ENCODE results near the gene FOXO3. TPM values are rescaled to one million over a fixed set of nuclear protein-coding genes. Genes with fewer than 3 reads are reported as not detected.

Gene FOXO3
- total and polyA plus RNA-seq, 3 donors from 2014 or later: 27.5 to 112 (median 81.5) TPM

DNA sequence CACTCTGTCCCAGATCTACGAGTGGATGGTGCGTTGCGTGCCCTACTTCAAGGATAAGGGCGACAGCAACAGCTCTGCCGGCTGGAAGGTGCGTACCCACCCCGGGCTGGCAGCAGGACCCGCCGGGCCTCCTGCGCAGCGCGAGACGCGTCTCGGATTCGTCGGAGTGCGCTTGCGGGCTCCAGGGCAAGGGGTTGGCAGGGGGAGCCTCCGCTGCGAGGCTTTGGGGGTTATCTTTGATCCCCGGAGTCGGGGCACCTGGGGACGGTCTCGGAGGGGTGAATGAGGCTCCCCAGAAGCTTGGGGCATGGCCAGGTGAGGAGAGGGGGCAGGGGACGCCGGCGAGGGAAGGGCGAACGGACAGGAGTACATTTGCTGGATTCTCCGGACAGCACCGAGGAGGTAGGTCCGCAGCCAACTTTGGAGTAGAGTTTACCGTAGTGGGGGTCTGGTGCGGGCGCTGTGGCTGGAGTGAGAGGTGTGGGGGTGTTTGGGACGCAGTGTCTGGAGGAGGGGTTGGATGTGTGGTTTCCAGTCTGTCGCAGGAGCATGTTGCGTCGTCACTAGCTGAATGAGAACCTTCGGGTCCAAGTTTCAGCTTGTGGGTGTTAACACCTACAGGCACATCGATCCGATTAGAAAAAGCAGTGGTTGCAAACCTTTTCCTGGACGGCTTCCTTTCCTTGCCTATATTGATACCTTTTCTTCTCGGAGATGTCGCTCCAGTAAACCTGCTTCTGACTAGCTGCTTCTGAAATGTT lies 1.2 kb downstream of the FOXO3 start:
- H3K27ac ChIP-seq: peak overlapping the region; percentile 92 to 100
- no peaks in the 10 kb centered on the region for H3K27me3 ChIP-seq
- H3K36me3 ChIP-seq (ENCODE audit: low read depth, missing control alignments): no peaks in the 10 kb centered on the region
- 1 to 4% methylated on average over 44 to 45 of the region's 46 CpGs for WGBS, 2 donors
- DNase-seq: no peak
- peak overlapping the region; percentile 87 to 98 for H3K4me3 ChIP-seq
- TF ChIP-seq, protein P1, sequence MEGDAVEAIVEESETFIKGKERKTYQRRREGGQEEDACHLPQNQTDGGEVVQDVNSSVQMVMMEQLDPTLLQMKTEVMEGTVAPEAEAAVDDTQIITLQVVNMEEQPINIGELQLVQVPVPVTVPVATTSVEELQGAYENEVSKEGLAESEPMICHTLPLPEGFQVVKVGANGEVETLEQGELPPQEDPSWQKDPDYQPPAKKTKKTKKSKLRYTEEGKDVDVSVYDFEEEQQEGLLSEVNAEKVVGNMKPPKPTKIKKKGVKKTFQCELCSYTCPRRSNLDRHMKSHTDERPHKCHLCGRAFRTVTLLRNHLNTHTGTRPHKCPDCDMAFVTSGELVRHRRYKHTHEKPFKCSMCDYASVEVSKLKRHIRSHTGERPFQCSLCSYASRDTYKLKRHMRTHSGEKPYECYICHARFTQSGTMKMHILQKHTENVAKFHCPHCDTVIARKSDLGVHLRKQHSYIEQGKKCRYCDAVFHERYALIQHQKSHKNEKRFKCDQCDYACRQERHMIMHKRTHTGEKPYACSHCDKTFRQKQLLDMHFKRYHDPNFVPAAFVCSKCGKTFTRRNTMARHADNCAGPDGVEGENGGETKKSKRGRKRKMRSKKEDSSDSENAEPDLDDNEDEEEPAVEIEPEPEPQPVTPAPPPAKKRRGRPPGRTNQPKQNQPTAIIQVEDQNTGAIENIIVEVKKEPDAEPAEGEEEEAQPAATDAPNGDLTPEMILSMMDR (IDR thresholded peaks at IDR 0.05): no peak
- no peak for TF ChIP-seq POLR2A (IDR thresholded peaks at IDR 0.05)
- no peaks in the 10 kb centered on the region for H3K9me3 ChIP-seq
- intact Hi-C loops (cut with DNase I; ENCODE audit: low total_unique reads): loop anchor here (10.0 kb wide), 2 partner anchors 93 to 333 kb away; no protein-coding TSS in a partner anchor
- H3K4me1 ChIP-seq: peaks cover 30% of the 10 kb centered on the region

DNA sequence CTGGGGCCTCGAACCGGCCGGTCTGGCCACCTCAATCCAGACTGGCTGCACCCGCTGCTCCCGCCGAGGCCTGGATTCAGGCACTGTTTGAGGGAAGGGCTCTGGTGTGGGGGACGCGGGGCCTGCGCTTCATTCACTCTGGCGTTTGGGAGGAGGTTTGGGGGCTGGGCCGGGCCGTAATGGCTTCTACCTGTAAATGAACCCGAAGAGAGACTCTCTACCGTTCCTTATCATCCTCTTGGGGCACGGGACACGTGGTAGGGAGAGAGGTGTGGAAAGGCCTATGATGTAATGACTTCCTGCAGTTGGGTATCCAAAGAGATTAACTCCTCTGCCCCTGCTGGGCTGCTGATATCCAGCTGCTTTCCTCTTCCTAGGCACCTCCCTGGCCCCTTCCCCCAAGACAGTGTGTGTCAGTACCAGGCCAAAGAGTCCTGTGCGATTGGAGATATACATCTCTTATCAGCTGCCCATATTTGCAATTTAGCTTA lies 1.8 kb downstream of the FOXO3 start:
- Histone ChIP-seq H3K36me3 (ENCODE audit: low read depth, missing control alignments) (no peaks in the 10 kb centered on the region), H3K9me3 (no peaks in the 10 kb centered on the region), H3K4me3 (peak overlapping the region; percentile 87 to 98), H3K4me1 (peaks cover 25% of the 10 kb centered on the region), H3K27me3 (no peaks in the 10 kb centered on the region), H3K27ac (peak overlapping the region; percentile 92 to 100)
- intact Hi-C loops (cut with DNase I; ENCODE audit: low total_unique reads): loop anchor here (10.0 kb wide), 2 partner anchors 92 to 332 kb away; no protein-coding TSS in a partner anchor
- no peak for TF ChIP-seq POLR2A (IDR thresholded peaks at IDR 0.05)
- TF ChIP-seq, protein P1 (IDR thresholded peaks at IDR 0.05): no peak
- 2 to 13% methylated on average over 13 to 17 of the region's 17 CpGs for WGBS, 2 donors
- DNase-seq: peak; percentile 88

DNA sequence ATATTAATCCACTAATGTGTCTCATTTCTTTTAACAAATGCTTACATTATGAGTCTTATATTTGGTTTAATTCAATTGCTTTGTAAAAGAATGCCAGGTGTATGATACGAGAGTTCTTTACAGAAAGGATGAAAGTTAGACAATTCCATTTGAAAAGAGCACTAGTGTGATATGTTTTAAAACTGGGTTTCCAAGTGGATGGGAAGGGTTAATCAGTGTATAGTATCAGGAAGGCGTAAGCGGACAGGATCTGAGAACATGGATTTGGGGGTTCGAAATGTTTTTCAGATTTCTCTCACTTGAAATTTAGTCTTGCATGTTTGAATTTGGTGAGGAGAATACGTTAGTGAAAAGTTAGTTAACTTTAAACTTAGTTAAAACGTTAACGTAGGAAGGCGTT lies 2.6 kb downstream of the FOXO3 start:
- Histone ChIP-seq H3K36me3 (ENCODE audit: low read depth, missing control alignments) (no peaks in the 10 kb centered on the region), H3K27ac (peak overlapping the region; percentile 92 to 100), H3K4me1 (peaks cover 25% of the 10 kb centered on the region), H3K9me3 (no peaks in the 10 kb centered on the region), H3K27me3 (no peaks in the 10 kb centered on the region), H3K4me3 (peak overlapping the region; percentile 87 to 98)
- DNase-seq: no peak
- intact Hi-C loops (cut with DNase I; ENCODE audit: low total_unique reads): loop anchor here (10.0 kb wide), 2 partner anchors 92 to 332 kb away; no protein-coding TSS in a partner anchor
- TF ChIP-seq, protein P1 (IDR thresholded peaks at IDR 0.05): no peak
- no peak for TF ChIP-seq POLR2A (IDR thresholded peaks at IDR 0.05)
- 50 to 53% methylated on average over 8 of the region's 8 CpGs for WGBS, 2 donors

DNA sequence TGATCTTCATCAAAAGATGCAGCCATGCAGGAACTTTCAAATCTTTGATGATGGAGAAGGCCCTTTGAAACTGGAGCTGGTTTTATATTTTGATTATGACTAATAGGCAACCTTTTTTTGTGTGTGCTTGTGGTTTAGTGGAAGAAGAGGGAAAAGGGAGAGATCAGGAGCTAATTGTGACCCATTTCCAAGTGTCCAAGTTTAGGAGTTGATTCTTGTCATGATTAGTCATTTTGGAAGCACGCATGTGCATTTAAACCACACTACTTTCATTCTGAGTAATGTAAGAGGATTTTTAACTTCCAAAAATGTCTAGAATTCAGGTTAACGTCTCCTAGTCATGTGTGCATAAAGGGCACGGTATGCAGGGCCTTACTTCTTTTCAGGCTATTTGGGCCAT lies 3.5 kb downstream of the FOXO3 start:
- no peak overlapping the region for H3K4me3 ChIP-seq
- H3K9me3 ChIP-seq: no peaks in the 10 kb centered on the region
- H3K36me3 ChIP-seq (ENCODE audit: low read depth, missing control alignments): no peaks in the 10 kb centered on the region
- 39 to 40% methylated on average over 3 of the region's 3 CpGs for WGBS, 2 donors
- peak overlapping the region; percentile 57 to 100 for H3K27ac ChIP-seq
- no peak for DNase-seq
- intact Hi-C loops (cut with DNase I; ENCODE audit: low total_unique reads): loop anchor here (10.0 kb wide), 2 partner anchors 91 to 331 kb away; no protein-coding TSS in a partner anchor
- no peak for TF ChIP-seq POLR2A (IDR thresholded peaks at IDR 0.05)
- TF ChIP-seq, protein P1 (IDR thresholded peaks at IDR 0.05): no peak
- peaks cover 25% of the 10 kb centered on the region for H3K4me1 ChIP-seq
- H3K27me3 ChIP-seq: no peaks in the 10 kb centered on the region

All from testis (tissue), 3 donors.